ENCODE measurements around the gene ACOX2.

The ACOX2 gene

GRCh38 chr3:58522759-58523425, 14.1 kb downstream of the ACOX2 start:
- no peaks in the 10 kb centered on the region for H3K36me3 ChIP-seq (replicated peaks)
- no peak overlapping the region for H3K4me3 ChIP-seq (ENCODE audit: low read depth, low read length)
- DNase-seq: no peak
- no peaks in the 10 kb centered on the region for H3K27me3 ChIP-seq (replicated peaks)
- H3K27ac ChIP-seq: no peak overlapping the region
- in situ Hi-C loops (cut with HindIII; ENCODE audit: low pct_ligation_motif_present, low sequenced_read_pairs): no loop called here
- TF ChIP-seq CTCF (IDR thresholded peaks at IDR 0.05; ENCODE audit: low read depth, low read length, missing control alignments): no peak

DNA sequence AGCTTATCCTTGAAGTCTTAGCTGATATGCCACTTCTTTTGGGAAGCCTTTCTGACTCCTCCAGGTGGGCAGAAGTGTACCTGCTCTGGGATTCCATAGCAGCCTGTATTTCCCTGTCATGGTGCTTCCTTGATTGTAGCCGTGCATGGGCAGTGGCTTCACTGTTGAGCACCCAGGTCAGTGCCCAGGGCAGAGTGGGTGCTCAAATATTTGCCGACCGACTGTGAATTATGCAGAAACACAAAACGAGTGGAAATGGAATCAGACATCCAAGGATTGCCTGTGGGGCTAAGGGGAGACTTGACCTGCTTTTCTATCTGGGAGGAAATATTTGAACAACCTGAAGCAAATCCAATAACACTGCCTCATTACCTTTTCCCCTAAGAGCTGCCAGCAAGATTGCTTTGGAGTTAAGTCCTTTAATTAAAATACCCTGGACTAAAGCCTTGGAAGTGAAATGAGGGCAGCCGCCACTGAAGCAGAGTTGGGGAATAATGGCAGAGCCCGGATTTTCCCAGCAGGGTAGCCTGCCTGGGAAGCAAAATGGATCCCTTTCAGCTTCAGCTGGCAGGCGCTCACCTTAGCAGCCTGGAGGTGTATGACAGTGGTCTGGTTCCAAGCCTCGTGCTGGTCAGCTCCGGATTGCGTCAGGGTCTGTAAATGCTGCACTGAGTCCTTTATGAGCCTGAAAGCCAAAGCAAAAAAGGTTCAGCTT, 14.9 kb downstream of the ACOX2 start:
- DNase-seq: no peak
- H3K27me3 ChIP-seq (replicated peaks): no peaks in the 10 kb centered on the region
- no peak overlapping the region for H3K27ac ChIP-seq
- in situ Hi-C loops (cut with HindIII; ENCODE audit: low pct_ligation_motif_present, low sequenced_read_pairs): no loop called here
- no peak overlapping the region for H3K4me3 ChIP-seq (ENCODE audit: low read depth, low read length)
- no peaks in the 10 kb centered on the region for H3K36me3 ChIP-seq (replicated peaks)
- no peak for TF ChIP-seq CTCF (IDR thresholded peaks at IDR 0.05; ENCODE audit: low read depth, low read length, missing control alignments)

DNA sequence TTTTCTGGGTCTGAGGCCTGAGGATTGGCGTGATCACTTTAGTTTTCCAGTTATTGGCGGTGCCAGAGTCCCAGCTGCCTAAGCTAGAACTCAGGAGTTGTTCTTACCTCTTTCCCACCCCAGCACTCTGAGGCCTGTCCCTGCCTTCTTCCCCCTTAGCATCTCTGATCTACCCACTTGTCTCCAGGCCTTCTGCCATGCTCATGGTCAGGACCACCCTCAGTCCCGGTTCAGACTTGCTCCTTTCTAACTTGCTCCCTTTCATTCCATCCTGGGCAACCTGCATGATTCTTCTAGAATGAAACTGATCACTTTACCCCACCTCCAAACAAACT, 15.7 kb downstream of the ACOX2 start:
- in situ Hi-C loops (cut with HindIII; ENCODE audit: low pct_ligation_motif_present, low sequenced_read_pairs): no loop called here
- no peak for DNase-seq
- Histone ChIP-seq H3K4me3 (ENCODE audit: low read depth, low read length) (no peak overlapping the region), H3K27ac (no peak overlapping the region), H3K36me3 (replicated peaks) (no peaks in the 10 kb centered on the region), H3K27me3 (replicated peaks) (no peaks in the 10 kb centered on the region)
- no peak for TF ChIP-seq CTCF (IDR thresholded peaks at IDR 0.05; ENCODE audit: low read depth, low read length, missing control alignments)

DNA sequence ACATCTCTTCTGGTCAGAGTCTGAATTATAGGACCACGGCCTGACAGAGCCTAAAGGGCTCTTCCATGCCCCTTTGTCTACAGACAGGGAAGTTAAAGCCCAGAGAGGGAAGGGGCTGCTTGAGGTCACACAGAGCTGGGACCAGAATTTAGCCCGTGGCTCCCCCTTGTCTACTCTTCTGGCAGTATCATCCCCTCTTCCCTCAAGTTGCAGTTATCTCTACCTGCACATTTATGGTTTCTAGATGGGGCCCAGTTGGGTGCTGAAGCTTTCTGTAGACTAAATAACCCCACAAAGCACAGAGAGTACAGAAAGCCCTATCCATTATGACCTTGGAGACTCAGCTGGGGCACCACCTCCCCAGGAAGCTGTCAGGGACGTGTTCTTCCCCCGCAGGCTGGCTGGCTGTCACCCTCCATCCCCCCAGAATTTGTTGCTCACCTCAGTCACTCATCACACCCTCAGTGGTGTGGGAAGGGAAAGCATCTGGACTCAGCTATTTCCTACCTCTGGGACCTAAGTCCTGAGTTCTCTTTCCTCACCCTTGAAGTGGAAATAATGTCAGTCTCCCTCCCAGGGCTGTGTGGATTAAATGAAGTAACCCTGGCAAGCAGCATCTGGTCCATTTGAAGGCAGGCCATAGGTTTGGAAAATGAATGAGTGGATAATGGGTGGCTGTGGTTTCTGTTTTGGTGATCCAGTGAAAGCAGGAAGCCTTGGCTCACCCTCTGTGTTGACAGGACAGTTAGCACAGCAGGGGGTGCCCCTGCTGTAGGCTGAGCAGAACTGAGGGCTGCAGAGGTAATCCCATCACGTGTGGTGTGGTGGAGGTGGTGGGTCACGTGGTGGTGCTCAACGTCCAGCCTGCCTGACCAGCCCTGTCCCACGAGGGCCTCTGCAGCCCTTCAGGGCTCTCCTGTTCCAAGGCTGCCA, 16.3 kb downstream of the ACOX2 start:
- Histone ChIP-seq H3K27me3 (replicated peaks) (no peaks in the 10 kb centered on the region), H3K27ac (no peak overlapping the region), H3K36me3 (replicated peaks) (no peaks in the 10 kb centered on the region), H3K4me3 (ENCODE audit: low read depth, low read length) (no peak overlapping the region)
- DNase-seq: no peak
- no peak for TF ChIP-seq CTCF (IDR thresholded peaks at IDR 0.05; ENCODE audit: low read depth, low read length, missing control alignments)
- in situ Hi-C loops (cut with HindIII; ENCODE audit: low pct_ligation_motif_present, low sequenced_read_pairs): no loop called here

DNA sequence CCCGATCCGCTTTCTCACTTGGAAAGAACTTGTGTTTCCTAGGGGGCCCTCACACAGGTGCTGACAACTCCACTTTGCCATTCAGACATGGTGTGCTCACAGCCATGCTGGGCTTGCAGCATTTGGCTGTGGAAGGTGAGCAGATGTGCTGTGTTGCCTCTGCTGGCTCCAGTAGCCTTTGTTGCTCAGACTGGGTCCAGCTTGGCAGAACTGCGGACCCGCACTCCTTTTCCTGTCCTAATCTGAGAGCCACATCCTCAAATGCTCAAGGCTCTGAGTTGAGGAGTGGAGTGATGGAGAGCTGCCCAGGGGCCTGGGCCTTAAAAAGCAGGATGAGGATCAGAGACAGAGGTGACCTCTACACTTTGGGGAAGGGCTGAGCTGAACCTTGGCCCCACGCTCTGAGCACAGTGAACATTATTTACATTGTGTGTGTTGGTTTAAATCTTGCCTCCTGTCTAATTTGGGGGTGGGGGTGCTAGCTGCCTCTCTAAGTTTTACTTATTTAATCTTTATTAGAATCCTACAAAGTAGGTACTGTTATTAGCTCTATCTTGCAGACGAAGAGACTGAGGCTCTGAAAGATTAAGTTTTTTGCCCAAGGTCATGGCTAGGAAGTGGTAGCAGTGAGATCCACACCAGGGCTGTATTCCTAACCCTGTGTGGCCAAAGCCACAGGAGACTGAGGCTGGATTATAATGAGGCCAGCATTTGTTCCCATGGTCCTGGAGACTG, 17.2 kb downstream of the ACOX2 start:
- H3K36me3 ChIP-seq (replicated peaks): no peaks in the 10 kb centered on the region
- DNase-seq: no peak
- in situ Hi-C loops (cut with HindIII; ENCODE audit: low pct_ligation_motif_present, low sequenced_read_pairs): no loop called here
- H3K27me3 ChIP-seq (replicated peaks): no peaks in the 10 kb centered on the region
- TF ChIP-seq CTCF (IDR thresholded peaks at IDR 0.05; ENCODE audit: low read depth, low read length, missing control alignments): no peak
- no peak overlapping the region for H3K4me3 ChIP-seq (ENCODE audit: low read depth, low read length)
- H3K27ac ChIP-seq: no peak overlapping the region
